Neuronal stem cell (in vitro differentiated cells): ENCODE measurements around the gene SH2D7.

ENCODE experiments used
- DNase-seq: peaks from one replicate; pipeline ENCODE4 v3.0.0-alpha.2; 2013; ENCODE audit warnings: low spot score
- H2AFZ ChIP-seq: one replicate; pipeline ENCODE4 v1.6.1; 2013; ENCODE audit warnings: mild to moderate bottlenecking, low read length, inconsistent platforms
- H2AK5ac ChIP-seq: 2 replicates; pipeline ENCODE4 v1.6.1; 2013; ENCODE audit warnings: low read depth, mild to moderate bottlenecking, inconsistent platforms, low read length, moderate library complexity, mixed read lengths
- H2BK120ac ChIP-seq: 2 replicates; pipeline ENCODE4 v1.6.1; 2013; ENCODE audit warnings: low read depth, mild to moderate bottlenecking, inconsistent platforms, low read length, moderate library complexity, mixed read lengths
- H2BK12ac ChIP-seq: one replicate; pipeline ENCODE4 v1.6.1; 2013; ENCODE audit warnings: low read length, inconsistent platforms
- H2BK15ac ChIP-seq: 2 replicates; pipeline ENCODE4 v1.6.1; 2013; ENCODE audit warnings: mild to moderate bottlenecking, low read length, inconsistent platforms, mixed read lengths
- H2BK5ac ChIP-seq: one replicate; pipeline ENCODE4 v1.6.1; 2013; ENCODE audit warnings: inconsistent platforms, mild to moderate bottlenecking, low read length, moderate library complexity
- H3K14ac ChIP-seq: one replicate; pipeline ENCODE4 v1.6.1; 2013; ENCODE audit warnings: low read length, inconsistent platforms
- H3K18ac ChIP-seq: 2 replicates; pipeline ENCODE4 v1.6.1; 2013; ENCODE audit warnings: low read length, inconsistent platforms
- H3K23ac ChIP-seq: 2 replicates; pipeline ENCODE4 v1.6.1; 2013; ENCODE audit warnings: low read depth, mild to moderate bottlenecking, mixed read lengths, low read length, inconsistent platforms; ENCODE audit not compliant: poor library complexity
- H3K27ac ChIP-seq: replicated peaks from 3 replicates; pipeline ENCODE4 v1.5.1; 2013; ENCODE audit warnings: low read length, inconsistent platforms
- H3K27me3 ChIP-seq, 3 experiments: 2 replicates each; pipeline ENCODE4 v1.6.1; 2013; ENCODE audit warnings: low read length in 3 of 3, mild to moderate bottlenecking in 2 of 3, inconsistent platforms in 1 of 3, low read depth in 1 of 3, mixed read lengths in 1 of 3, moderate library complexity in 1 of 3; ENCODE audit not compliant: control insufficient read depth in 3 of 3, insufficient read depth in 3 of 3
- H3K36me3 ChIP-seq, 2 donors: replicated peaks in 1 of 2; 2 replicates each; pipeline ENCODE4 v1.6.1; 2013; ENCODE audit warnings: low read length in 2 of 2; ENCODE audit not compliant: control insufficient read depth in 2 of 2, insufficient read depth in 2 of 2
- H3K4ac ChIP-seq: 2 replicates; pipeline ENCODE4 v1.6.1; 2013; ENCODE audit warnings: inconsistent platforms, mild to moderate bottlenecking, low read length, moderate library complexity
- H3K4me1 ChIP-seq, 2 donors: 1 replicate in 1 of 2; 2 replicates in 1 of 2; pipeline ENCODE4 v1.6.1; 2013; ENCODE audit warnings: low read length in 2 of 2, low read depth in 1 of 2; ENCODE audit not compliant: control insufficient read depth in 2 of 2, insufficient read depth in 1 of 2
- H3K4me2 ChIP-seq: one replicate; pipeline ENCODE4 v1.6.1; 2013; ENCODE audit warnings: mild to moderate bottlenecking, low read length, inconsistent platforms; ENCODE audit not compliant: insufficient read depth, poor library complexity, severe bottlenecking
- H3K4me3 ChIP-seq, 2 donors: 2 replicates each; pipeline ENCODE4 v1.5.1; 2013; ENCODE audit warnings: low read length in 2 of 2, mild to moderate bottlenecking in 2 of 2, inconsistent platforms in 1 of 2, moderate library complexity in 1 of 2
- H3K79me1 ChIP-seq: one replicate; pipeline ENCODE4 v1.6.1; 2013; ENCODE audit warnings: low read depth, mild to moderate bottlenecking, inconsistent platforms, low read length, moderate library complexity
- H3K9ac ChIP-seq: one replicate; pipeline ENCODE4 v1.6.1; 2013; ENCODE audit warnings: mild to moderate bottlenecking, low read depth, low read length, inconsistent platforms; ENCODE audit not compliant: poor library complexity
- H3K9me3 ChIP-seq, 2 donors: replicated peaks in 1 of 2; 2 replicates each; pipeline versions ENCODE3 to v1.6.1; 2013; ENCODE audit warnings: low read length in 2 of 2, mild to moderate bottlenecking in 2 of 2, inconsistent platforms in 1 of 2, low read depth in 1 of 2, mixed read lengths in 1 of 2, moderate library complexity in 1 of 2; ENCODE audit not compliant: control insufficient read depth in 2 of 2, insufficient read depth in 1 of 2
- H4K8ac ChIP-seq: one replicate; pipeline ENCODE4 v1.6.1; 2013; ENCODE audit warnings: low read depth, mild to moderate bottlenecking, inconsistent platforms, low read length, moderate library complexity
- H4K91ac ChIP-seq: one replicate; pipeline ENCODE4 v1.6.1; 2013; ENCODE audit warnings: low read length, low read depth, mild to moderate bottlenecking, inconsistent platforms; ENCODE audit not compliant: poor library complexity
- WGBS, 2 donors: extraction: QIAGEN DNeasy Blood & Tissue Kit; methylation state at CpG; one replicate each; pipeline ENCODE4 v1.1.7; 2013; ENCODE audit warnings: missing lambda C conversion rate in 2 of 2, mixed read lengths in 1 of 2; ENCODE audit not compliant: insufficient read length in 2 of 2, insufficient replicate concordance in 1 of 2; ENCODE audit errors: extremely low coverage in 2 of 2; 5-methylcytosine and 5-hydroxymethylcytosine counted together

Gene SH2D7

GRCh38 chr15:78131295-78132061, 39.1 kb downstream of the SH2D7 start, which contains the start of gene CIB2:
CIB2 (minus strand) TSS chr15:78131445; CDS start chr15:78131215, 230 bp downstream.
- peak within 1 kb of the TSS; percentile 91 to 93 for H3K4me3 ChIP-seq
- DNase-seq = peak; percentile 88
- peak within 1 kb of the TSS; percentile 91 for H2BK5ac ChIP-seq
- H2AFZ ChIP-seq = peak within 1 kb of the TSS; percentile 99
- no peaks in the 10 kb centered on the region for H3K36me3 ChIP-seq
- WGBS, 2 donors = no CpG with 5 or more reads among the region's 79 CpGs
- H3K27me3 ChIP-seq = no peaks in the 10 kb centered on the region
- peak within 1 kb of the TSS; percentile 95 for H3K9ac ChIP-seq
- H2AK5ac ChIP-seq = peak within 1 kb of the TSS; percentile 30
- H3K9me3 ChIP-seq = no peaks in the 10 kb centered on the region
- peaks cover 5 to 13% of the 10 kb centered on the region in 2 donors for H3K4me1 ChIP-seq
- no peaks in the 10 kb centered on the region for H3K79me1 ChIP-seq
- H3K23ac ChIP-seq = peak within 1 kb of the TSS; percentile 37
- no peak within 1 kb of the TSS for H2BK120ac ChIP-seq
- H3K4me2 ChIP-seq = peak within 1 kb of the TSS; percentile 87
- H2BK15ac ChIP-seq = peak within 1 kb of the TSS; percentile 49
- peak within 1 kb of the TSS; percentile 99 for H3K18ac ChIP-seq
- no peak within 1 kb of the TSS for H3K4ac ChIP-seq
- H4K8ac ChIP-seq = no peak within 1 kb of the TSS
- H4K91ac ChIP-seq = no peak within 1 kb of the TSS
- peak within 1 kb of the TSS; percentile 47 for H3K27ac ChIP-seq
- H2BK12ac ChIP-seq = no peak within 1 kb of the TSS
- H3K14ac ChIP-seq = no peak within 1 kb of the TSS

GRCh38 chr15:78133801-78134200, 41.4 kb downstream of the SH2D7 start:
- no peak for DNase-seq
- H3K9me3 ChIP-seq = no peaks in the 10 kb centered on the region
- no peak overlapping the region for H2BK120ac ChIP-seq
- no peak overlapping the region for H2AK5ac ChIP-seq
- no peak overlapping the region for H2AFZ ChIP-seq
- H3K4me2 ChIP-seq = no peak overlapping the region
- H3K36me3 ChIP-seq = no peaks in the 10 kb centered on the region
- H4K8ac ChIP-seq = no peak overlapping the region
- H3K4me1 ChIP-seq = peaks cover 5 to 13% of the 10 kb centered on the region in 2 donors
- H3K18ac ChIP-seq = no peak overlapping the region
- H3K23ac ChIP-seq = no peak overlapping the region
- no peak overlapping the region for H3K27ac ChIP-seq
- no peak overlapping the region for H3K9ac ChIP-seq
- no peaks in the 10 kb centered on the region for H3K79me1 ChIP-seq
- H3K27me3 ChIP-seq = no peaks in the 10 kb centered on the region
- no peak overlapping the region for H2BK15ac ChIP-seq
- no CpG with 5 or more reads among the region's 2 CpGs for WGBS, 2 donors
- no peak overlapping the region for H3K4me3 ChIP-seq
- H3K4ac ChIP-seq = no peak overlapping the region
- H2BK5ac ChIP-seq = no peak overlapping the region
- no peak overlapping the region for H3K14ac ChIP-seq
- no peak overlapping the region for H2BK12ac ChIP-seq
- no peak overlapping the region for H4K91ac ChIP-seq

DNA sequence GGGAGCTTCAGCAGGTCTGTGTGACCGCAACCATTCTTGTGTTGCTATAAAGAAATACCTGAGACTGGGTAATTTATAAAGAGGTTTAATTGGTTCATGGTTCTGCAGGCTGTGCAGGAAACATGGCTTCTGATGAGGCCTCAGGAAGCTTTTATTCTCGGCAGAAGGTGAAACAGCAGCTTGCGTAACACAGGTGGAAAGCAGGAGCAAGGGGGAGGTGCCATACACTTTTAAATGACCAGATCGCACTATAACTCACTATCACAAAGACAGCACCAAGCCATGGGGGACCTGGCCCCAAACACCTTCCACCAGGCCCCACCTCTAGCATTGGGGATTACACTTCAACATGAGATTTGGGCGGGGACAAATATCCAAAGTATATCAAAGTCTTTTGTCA, 47.2 kb downstream of the SH2D7 start:
- Histone ChIP-seq H3K9ac (no peak overlapping the region), H4K8ac (no peak overlapping the region), H3K18ac (no peak overlapping the region), H3K14ac (no peak overlapping the region), H3K27me3 (no peaks in the 10 kb centered on the region), H3K4me1 (no peaks in the 10 kb centered on the region), H3K79me1 (no peaks in the 10 kb centered on the region), H3K9me3 (no peaks in the 10 kb centered on the region), H3K4me2 (no peak overlapping the region), H3K4me3 (no peak overlapping the region), H2AK5ac (no peak overlapping the region), H2BK15ac (no peak overlapping the region), H2BK120ac (no peak overlapping the region), H3K4ac (no peak overlapping the region), H3K23ac (no peak overlapping the region), H2AFZ (no peak overlapping the region), H3K36me3 (no peaks in the 10 kb centered on the region), H3K27ac (no peak overlapping the region), H4K91ac (no peak overlapping the region), H2BK12ac (no peak overlapping the region), H2BK5ac (no peak overlapping the region)
- WGBS, 2 donors = no CpG with 5 or more reads among the region's 5 CpGs
- DNase-seq = no peak

- Histone ChIP-seq H2BK5ac (no peak overlapping the region), H3K27me3 (no peaks in the 10 kb centered on the region), H3K79me1 (no peaks in the 10 kb centered on the region), H3K9me3 (no peaks in the 10 kb centered on the region), H3K14ac (no peak overlapping the region), H4K8ac (no peak overlapping the region), H3K9ac (no peak overlapping the region), H2AFZ (no peak overlapping the region), H2AK5ac (no peak overlapping the region), H3K4ac (no peak overlapping the region), H3K4me1 (no peaks in the 10 kb centered on the region), H3K4me2 (no peak overlapping the region), H3K27ac (no peak overlapping the region), H3K18ac (no peak overlapping the region), H4K91ac (no peak overlapping the region), H3K36me3 (no peaks in the 10 kb centered on the region), H2BK120ac (no peak overlapping the region), H3K4me3 (no peak overlapping the region), H2BK12ac (no peak overlapping the region), H3K23ac (no peak overlapping the region), H2BK15ac (no peak overlapping the region)
- DNase-seq = no peak
These were observed 47.9 kb downstream of the SH2D7 start for GRCh38 chr15:78140292-78140691.
